HG02623 (cell line): ENCODE data around the gene TEX261.
A peak's percentile ranks its signal among the peaks of the same experiment; 100 is the strongest.
"Not testable (repeated sequence)": the region's sequence is repeated elsewhere in the genome, so short reads cannot be mapped to it uniquely, and the experiment has no call there.

Source experiments
- ATAC-seq: cut with Tn5 transposase; IDR thresholded peaks from one replicate; pipeline ENCODE4 v1.9.1; 2021; ENCODE audit warnings: moderate library complexity; ENCODE audit not compliant: unreplicated experiment

TEX261 gene

DNA sequence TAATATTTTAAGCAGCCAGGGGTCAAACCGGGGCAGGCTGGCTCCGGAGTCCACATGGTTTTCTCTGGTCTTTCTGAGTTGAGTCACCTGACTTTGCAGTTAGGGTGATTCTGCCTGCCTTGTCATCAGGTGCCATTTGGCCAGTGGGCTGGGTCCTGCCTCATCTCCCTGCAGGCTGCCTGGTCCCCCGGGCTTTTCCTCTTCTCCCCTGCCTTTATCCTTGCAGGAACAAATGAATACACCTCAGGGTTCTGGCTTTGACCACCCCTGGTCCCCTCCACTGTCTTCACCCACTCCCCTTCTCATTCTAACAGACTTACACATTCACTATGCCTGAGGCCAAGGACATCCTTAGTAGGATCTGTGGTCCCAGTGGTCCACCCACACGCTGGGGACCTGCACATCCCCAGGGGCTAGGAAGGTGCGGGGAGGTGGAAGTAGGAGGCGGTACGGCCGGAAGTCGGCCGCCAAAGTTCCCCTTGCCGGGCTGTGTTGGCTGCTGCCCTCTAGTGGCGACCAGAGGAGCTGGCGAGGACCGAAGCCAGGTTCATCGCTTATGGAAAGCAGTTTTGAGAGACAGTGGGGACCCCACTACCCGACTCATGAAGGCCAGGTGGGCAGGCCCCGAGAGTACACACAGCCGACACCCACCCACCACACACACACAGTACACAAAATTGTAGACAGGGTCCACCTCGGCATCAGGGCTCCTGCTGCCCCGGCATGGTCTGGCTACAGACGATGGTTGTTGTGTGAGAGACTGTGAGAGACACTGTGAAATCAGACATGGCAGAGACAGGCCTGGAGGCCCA, 6.3 kb upstream of the TEX261 start:
- peak; percentile 91 for ATAC-seq

DNA sequence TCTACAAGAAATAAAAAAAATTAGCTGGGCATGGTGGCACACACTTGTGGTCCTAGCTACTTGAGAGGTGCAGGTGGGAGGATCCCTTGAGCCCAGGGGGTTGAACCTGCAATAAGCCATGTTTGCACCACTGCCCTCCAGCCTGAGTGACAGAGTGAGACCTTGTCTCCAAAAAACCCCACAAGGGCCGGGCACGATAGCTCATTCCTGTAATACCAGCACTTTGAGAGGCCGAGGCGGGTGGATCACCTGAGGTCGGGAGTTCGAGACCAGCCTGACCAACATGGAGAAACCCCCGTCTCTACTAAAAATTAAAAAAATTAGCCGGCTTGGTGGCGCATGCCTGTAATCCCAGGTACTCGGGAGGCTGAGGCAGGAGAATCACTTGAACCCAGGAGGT, 5.3 kb upstream of the TEX261 start:
- ATAC-seq, result not testable (repeated sequence)

DNA sequence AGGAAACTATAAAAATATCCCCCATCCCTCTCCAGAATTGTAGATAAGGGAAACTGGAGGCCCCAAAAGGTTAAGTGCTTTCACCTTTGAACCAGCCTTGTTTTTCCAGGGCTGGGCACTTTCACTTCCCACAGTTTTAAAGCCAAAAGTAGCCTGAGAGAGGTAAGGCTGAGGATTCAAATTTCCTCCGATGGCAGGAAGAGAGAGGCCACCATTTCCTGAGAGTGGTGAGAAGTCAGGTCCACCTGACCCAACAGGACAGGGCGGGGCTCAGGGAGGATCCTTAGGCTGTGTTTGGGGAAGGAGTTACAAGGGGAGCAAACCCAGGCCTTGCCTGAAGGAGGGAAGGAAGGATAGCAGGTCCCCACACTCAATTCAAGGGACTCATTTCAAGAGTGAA, 4.7 kb upstream of the TEX261 start:
- ATAC-seq, result no peak

DNA sequence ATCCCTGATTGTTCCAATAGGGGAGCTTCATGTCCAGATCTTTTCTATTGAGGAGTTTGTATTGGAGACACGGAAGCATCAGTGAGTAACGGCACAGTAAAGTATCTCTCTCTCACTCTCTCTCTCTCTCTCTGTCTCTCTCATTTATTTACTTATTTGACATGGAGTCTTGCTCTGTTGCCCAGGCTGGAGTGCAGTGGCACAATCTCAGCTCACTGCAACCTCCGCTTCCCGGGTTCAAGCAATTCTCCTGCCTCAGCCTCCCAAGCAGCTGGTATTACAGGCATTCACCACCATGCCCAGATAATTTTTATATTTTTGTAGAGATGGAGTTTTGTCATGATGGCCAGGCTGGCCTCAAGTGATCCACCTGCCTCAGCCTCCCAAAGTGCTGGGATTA, 4.2 kb upstream of the TEX261 start:
- not testable (repeated sequence) for ATAC-seq

DNA sequence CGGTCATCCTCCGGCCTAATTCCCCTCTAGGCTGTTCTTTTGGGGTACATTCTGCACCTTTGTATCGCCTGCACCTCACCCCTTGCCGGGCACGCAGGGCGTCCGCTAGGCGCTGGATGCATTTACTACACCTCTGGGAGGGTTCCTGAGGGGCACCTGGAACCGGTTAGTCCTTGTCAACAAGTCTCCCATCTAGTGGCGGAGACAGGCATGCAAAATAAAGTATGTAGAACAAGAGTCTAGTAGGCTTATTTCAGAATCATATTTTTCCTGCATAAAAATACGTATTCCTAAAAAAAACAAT, 705 bp upstream of the TEX261 start:
- ATAC-seq, result peak; percentile 42

DNA sequence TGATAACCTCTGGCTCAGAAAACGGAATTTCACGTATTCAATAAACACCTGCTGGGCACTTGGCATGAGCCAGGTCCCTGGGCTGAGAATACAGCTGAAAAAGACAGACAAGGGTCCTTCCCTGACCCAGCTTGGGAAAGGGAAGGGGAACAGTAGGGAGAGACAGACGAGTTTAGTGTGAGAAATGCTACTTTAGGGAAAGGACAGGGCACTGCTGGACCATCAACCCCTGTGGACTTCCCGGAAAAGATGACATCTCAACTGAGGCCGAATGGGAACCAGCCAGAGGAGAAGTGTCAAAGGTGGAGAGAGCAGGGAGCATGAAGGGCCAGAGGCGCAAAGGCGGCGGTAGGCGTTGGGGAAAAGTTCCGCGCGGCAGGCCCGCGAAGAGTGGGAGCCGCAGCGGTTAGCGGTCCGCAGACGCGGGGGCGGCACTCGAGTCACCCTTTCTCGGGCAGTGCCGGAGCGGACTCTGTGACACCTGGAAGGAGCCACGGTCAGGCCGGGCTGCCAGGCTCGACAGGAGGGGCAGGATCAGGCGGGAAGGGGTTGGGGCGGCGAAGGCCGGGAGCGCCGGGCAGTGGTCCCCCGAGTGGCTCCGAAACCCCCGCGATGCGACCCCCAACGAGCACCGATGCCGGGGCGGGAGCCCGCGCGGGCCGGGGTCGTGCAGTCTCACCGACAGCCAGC, 519 bp downstream of the TEX261 start:
- peak; percentile 25 for ATAC-seq

DNA sequence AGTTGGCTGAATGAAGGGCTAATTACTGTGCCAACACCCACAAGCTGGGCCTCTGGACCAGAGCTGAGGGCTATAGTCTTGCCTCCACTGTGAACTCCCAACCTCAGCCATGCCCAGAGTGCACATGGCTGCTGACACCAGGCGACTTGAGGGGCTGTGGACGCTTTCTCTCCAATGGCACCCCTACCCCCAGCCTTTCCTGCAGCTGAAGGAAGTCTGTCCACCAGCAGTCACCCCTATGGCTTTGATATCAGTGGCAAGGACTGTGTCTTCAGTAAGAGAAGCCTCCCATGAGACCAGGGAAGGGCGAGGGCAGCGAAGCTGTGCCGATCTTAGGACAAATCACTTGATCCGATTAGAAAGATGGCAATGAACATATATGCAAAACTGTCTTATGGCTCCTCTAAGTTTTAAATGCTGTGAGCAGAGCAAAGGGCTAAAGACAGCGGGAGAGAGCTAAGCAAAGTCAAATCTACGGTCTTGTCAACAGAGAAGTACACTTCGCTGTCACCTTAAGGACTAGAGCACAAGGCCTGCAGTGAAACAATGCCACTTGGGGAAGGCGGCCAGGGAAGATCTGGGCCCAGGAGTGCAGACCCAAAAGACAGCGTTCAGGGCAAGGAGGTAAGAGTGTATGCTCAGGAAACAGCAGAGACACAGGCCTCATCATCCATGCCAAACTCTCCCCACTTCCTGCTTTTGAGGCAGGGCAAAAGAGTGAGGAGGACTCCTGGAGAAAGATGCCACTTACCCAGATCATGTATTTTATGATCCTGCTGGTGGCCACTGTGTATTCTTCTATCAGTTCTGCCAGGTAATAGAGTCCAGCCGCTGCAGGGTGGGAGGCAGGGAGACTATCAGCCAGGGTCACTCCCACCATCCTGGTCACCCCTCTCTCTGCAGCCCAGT, 1.5 kb downstream of the TEX261 start:
- no peak for ATAC-seq

DNA sequence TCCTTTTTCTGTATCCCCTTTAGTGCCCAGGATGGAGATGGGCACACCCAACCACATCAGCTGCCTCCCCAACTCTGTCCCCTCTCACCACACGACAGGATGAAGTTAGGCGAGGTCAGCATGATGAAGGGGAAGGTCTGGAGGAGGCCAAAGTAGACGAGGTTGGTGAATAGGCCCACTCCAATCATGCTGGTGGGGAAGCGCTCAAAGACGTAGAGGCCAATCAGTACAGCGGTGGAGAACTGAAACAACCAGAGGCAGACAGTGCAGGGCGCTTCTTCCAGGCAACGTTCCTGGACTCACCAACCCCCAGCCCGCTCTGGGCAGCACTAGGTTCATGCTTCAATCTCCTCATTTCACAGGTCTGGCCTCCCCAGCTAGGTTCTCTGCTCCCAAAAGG, 2.9 kb downstream of the TEX261 start:
- no peak for ATAC-seq

DNA sequence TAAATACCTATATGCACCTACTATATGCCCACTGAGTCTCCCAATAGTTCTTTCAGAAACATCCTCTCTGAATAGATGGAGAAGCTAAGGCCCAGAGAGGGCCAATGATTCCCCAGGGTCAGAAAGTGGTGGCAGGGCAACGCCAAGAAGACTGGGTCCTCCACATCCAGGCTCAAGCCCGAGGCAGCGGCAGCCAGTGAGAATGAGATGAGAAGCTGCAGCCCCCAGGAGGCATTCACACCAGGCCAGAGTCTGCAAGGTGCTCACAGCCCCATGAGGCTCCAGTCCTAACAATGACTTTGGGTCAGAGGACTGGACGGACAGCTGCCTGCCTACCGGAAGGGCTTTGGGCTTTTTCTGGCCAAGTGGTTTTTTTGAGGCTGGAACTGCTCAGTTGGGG, 3.5 kb downstream of the TEX261 start:
- ATAC-seq, result no peak

DNA sequence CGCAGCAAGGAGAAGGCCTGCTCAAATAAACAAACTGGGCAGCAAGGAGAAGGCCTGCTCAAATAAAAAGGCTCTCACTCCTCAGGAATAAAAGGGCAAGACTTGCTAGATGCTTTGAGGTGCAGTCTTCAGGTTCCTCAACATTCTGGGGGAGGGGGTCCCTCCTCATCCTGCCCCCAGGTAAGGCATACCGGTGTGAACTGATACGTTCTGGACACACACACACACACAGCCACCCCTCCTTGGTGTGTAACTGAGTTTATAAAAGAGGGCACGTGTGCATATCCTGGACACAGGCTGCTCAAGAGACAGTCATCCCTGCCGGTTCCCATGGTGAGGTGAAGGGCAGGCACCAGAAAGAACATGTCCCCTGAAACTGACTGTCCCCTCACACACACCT, 4.5 kb downstream of the TEX261 start:
- ATAC-seq, result no peak

DNA sequence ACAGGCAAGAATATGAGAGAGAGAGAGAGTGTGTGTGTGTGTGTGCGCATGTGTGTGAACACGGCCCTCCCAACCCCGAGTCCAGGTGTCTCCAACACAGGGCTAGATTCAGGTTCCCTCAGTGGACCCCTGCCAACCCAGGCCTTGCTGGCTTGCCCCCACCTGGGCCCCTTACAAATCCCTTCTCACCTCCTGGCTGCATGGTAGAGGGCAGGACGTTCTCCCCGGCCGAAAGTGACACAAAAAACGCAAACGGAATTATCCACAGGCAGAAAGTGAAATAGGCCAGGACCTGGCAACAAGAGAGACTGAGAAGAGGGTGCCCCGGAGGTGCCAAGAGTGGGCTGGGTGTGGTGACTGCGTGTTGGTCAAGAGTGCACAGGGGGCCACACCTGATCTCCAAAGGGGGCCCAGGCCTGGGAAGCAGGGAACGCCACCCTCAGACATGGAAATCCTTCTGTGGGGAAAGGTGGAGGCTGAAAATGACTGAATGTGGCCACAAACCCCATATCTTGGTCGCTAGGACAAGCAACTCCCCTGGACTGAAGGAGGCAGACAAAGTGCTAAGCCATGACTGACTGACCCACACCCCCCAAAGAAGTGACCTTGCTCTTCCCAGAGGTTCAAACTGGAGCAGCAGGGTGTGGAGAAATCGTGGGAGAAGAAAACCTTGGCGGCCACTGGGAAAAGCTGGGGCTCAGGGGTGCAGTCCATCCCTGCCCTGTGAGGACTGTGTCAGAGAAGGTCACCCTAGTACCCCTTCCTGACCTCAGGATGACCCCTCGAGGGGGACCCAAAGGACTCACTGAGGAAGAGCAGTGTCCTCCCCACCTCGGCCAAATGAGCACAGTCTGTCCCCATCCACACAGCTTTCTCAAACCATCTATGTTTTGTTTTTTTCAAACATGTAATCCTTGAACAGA, 5.7 kb downstream of the TEX261 start:
- no peak for ATAC-seq

DNA sequence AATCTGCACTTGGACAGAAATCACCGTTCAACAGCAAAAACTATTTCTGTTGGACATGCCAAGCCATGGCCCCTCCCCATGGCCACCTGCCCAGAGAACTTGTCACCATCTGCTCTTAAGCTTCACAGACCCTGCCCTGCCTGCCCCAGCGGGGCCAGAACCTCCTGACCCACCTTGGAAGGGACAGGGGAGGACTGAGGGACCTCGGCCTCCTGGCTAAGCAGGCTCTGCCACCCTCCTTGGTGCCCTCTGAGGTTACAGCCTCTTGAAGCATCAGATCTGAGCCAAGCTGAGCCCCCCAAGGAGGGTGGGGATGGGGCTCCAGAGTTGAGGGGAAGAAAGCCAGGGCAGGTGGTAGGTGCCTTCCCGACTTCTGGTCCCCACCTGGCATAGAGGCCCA, 6.5 kb downstream of the TEX261 start:
- no peak for ATAC-seq

DNA sequence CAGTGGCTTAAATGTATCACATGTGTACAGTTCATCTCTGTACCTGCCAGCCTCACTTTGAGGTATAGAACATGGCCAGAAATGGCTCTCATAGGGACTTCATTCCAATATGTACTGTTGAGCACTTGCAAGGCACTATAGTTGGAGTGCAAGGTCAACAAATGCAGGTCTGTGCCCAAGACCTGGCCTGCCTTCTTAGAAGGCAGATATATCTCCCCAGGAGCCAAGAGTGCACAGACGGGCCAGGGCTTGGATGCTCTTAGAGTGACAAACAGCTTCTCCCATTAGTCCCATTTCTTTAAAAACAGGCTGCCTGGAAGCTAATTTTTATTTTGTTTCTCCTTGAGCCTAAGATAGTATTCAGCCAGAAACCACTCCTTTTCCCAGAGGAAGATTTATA, 7.3 kb downstream of the TEX261 start:
- no peak for ATAC-seq

DNA sequence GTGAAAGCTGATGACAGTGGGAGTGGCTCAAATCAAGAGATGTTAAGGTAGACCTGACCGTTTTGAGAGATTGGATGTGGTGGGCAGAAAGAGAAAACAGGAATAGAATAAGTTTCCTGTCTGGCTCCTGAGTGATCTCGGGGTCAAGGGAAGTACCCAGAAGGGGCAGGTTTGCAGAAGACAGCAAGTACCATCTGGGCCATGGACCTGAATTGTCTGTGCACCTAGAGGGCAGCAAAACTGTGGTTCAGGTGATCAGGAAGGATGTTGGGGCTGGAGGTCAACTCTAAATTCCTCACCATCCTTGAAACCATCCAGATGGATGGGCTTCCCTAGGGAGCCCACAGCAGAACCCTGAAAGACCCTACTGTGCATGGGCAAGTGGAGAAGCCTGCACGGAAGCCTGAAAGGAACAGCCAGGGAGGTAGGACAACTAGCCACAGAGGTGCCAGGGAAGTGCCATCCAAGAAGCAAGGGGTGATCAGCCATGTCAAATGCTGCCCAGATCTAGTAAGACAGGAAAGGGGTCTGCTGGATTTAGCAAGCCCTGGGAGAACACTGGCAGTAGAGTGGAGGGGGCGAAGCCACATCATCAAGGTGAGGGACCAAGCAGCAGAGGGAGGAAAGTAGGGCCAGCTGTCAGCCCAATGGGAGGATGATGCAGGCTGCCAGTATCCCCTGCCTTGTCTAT, 8.0 kb downstream of the TEX261 start:
- no peak for ATAC-seq

DNA sequence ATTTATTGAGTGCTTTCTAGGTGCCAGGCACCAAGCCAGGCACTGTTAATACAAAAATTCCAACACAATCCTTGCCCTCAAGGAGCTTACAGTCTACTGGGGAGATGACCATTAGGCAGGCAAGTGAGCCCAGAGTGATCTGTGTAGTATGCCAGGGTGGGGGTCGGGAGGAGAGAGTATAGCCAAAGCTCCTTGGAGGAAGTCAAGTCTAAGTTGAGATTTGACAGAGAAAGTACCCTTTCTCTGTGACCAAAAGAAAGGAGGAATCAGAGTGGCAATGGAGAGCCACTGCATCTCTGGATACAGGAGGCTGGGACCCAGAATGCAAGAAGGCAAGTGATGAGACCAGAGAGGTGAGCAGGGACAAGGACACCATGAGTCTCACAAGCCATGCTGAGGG, 8.7 kb downstream of the TEX261 start:
- no peak for ATAC-seq

DNA sequence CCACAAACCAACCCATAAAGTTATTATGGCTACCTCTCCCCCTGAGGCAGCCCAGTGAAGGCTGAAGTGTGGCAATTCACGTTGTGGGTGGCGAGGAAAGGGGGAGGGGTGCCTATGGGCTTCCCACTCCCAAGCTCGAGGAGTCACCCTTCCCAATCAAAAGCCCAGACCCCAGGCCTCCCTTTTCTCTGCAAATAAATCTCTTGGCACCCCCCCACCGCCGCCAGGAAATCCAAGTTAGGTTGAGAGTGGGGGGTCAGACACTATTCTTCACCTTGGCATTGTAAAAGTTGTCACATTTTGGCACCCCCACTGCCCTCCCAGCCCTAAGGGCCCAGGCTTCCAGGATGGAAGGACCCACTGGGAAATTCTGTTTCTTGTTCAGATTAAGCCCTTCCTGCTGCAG, 9.4 kb downstream of the TEX261 start:
- ATAC-seq, result no peak

DNA sequence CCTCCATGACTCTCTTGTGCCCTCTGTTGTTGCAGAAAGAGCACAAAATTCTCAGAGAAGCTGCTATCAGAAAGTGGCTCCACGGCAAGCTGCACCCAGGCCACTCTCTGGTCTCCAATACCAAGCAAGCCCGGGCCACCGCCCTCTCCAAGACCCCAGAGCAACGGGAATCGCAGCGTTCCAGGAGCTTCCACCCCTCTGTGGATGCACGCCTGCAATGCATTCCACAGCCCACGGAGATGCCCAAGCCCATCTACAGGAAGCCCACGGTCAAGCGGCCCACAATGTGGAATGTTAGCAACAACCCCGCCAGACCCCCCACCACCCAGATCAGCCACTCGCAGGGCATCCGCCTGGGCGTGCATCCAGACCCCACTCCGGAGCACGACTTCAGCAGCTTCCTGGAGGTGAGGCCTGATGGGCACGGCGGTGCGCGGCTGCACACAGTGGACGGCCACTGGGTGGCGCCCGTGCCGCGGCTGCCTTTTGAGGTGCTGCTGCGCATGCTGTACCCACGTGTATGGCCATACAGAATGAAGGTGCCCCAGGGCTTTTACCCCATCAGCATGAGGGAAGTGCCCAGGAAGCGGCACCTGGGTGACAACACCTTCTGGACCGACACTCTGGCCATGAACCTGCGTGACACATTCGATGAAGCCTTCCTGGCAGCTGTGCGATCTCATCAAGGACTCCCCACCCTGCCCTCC, 9.9 kb downstream of the TEX261 start:
- peak; percentile 96 for ATAC-seq

DNA sequence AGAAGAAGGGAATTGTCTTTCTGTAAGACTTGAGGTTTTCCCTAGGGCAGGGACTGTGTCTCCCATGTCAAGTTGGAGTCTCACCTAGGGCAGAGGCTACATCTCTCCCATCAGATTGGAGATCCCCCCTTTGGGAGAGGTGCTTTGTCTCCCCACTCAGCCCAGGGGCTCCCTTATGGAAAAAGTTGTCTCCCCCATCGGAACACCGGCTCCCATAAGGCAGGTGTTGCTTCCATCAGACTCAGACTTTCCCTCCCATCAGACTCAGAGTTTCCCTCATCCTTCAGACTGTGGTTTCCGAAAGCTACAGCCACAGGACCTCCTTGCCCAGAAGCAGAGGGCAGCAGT, 10.5 kb downstream of the TEX261 start:
- no peak for ATAC-seq

DNA sequence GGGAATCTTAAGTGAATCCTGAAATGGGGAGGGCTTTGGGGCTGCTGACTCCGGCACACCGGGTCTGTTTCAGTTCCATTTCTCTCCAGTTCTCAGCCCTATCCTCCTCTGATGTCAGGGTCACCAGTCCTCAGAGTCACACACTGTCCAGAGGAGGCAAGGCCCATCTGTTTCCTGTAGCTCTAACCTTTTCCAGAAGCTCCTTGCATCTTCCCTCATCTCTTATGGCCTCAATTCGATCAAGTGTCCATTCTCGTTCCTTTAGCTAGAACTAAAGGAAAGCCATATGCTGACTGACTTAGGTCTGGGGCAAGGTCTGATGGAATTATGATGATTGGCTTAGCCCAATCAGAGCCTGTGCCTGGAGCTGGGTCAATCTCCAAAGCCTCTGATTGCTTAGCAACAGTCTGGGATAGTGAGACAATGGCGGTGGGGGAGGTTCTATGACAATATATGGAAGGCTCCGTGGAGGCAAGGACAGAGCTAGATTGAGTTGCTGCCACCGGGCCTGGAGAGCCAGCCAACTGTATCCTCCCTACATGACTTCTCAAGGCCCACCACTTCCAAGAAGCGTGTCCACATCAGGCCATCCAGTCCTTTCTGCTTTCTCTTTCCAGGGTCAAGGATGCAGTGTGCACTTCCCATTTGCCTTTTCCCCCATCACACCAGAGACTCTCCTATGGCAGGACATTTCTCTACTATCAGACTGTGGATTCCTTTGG, 11.0 kb downstream of the TEX261 start:
- no peak for ATAC-seq
